Dendritic cell treated with granulocyte-macrophage colony-stimulating factor and Interleukin-4, amounts not matched to agents 40 ng/mL and 50 ng/mL, for 4 days (primary cell): ENCODE measurements around the gene CDH11.

Experiments used
- H3K27ac Mint-ChIP-seq: one replicate; pipeline ENCODE4 v1.8.0; 2022; ENCODE audit warnings: mild to moderate bottlenecking, mixed read lengths
- H3K27me3 Mint-ChIP-seq: one replicate; pipeline ENCODE4 v1.8.0; 2022; ENCODE audit warnings: mild to moderate bottlenecking, mixed read lengths
- H3K36me3 Mint-ChIP-seq: one replicate; pipeline ENCODE4 v1.8.0; 2022; ENCODE audit warnings: low read depth, mixed read lengths
- H3K4me1 Mint-ChIP-seq: one replicate; pipeline ENCODE4 v1.8.0; 2022; ENCODE audit warnings: low read depth, mixed read lengths
- H3K4me3 Mint-ChIP-seq: one replicate; pipeline ENCODE4 v1.8.0; 2022; ENCODE audit warnings: mild to moderate bottlenecking, moderate library complexity, mixed read lengths
- H3K9me3 Mint-ChIP-seq: one replicate; pipeline ENCODE4 v1.8.0; 2022; ENCODE audit warnings: mixed read lengths
- intact Hi-C: fragments of 100-400 bp; cut with micrococcal nuclease; formaldehyde crosslinking; loops from one replicate; pipeline ENCODE4 v1.15.0; 2022

The CDH11 gene

GRCh38 chr16:65054457-65054856, 67.4 kb downstream of the CDH11 start:
- no peaks in the 10 kb centered on the region for H3K27me3 Mint-ChIP-seq
- H3K4me1 Mint-ChIP-seq, result no peaks in the 10 kb centered on the region
- H3K27ac Mint-ChIP-seq, result no peak overlapping the region
- no peaks in the 10 kb centered on the region for H3K36me3 Mint-ChIP-seq
- H3K4me3 Mint-ChIP-seq, result no peak overlapping the region
- intact Hi-C loops, result no loop called here
- H3K9me3 Mint-ChIP-seq, result peaks cover 9% of the 10 kb centered on the region

DNA sequence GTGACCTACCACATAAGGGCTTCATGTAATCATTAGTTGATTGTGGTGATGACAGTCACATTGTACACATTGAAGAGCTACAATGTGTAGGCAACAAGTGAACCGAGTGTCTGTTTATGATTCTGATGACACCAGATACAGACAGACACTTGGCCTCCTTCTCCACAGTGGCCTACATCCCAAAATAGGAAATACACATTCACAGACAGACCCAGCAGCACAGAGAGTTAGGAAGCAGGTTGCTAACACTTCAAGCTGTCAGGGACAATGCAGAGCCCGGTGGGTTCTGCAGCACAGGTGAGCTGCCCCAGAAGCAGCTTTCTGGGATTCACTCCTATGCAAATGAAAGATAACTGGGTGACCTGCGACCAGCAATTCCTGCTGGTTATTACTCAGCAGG, 72.2 kb downstream of the CDH11 start:
- H3K27ac Mint-ChIP-seq, result no peak overlapping the region
- no peaks in the 10 kb centered on the region for H3K36me3 Mint-ChIP-seq
- intact Hi-C loops, result no loop called here
- peaks cover 9% of the 10 kb centered on the region for H3K9me3 Mint-ChIP-seq
- no peaks in the 10 kb centered on the region for H3K4me1 Mint-ChIP-seq
- no peaks in the 10 kb centered on the region for H3K27me3 Mint-ChIP-seq
- no peak overlapping the region for H3K4me3 Mint-ChIP-seq

GRCh38 chr16:65045961-65046360, 75.9 kb downstream of the CDH11 start:
- H3K4me1 Mint-ChIP-seq, result no peaks in the 10 kb centered on the region
- intact Hi-C loops, result no loop called here
- no peak overlapping the region for H3K27ac Mint-ChIP-seq
- H3K9me3 Mint-ChIP-seq, result no peaks in the 10 kb centered on the region
- H3K27me3 Mint-ChIP-seq, result no peaks in the 10 kb centered on the region
- no peak overlapping the region for H3K4me3 Mint-ChIP-seq
- H3K36me3 Mint-ChIP-seq, result no peaks in the 10 kb centered on the region

DNA sequence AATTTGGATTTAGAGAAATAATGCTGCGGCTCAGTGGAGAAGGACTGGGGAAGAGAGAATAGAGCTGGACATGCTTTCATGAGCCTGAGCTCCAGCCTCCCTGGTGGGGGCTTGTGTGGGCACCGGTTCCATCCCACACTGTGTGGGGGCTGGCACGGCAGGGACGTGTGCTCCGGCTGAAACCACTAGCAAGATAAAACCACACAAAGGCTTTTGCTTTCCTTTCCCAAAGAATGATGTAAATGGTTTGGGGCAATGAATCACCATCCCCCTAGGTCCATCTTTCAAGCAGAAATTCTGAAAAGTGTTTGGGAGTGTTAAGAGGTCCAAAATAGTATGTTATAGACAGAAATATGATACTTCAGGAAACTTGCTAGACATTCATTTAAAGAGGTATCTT, 77.0 kb downstream of the CDH11 start:
- Mint-ChIP-seq H3K27me3 (no peaks in the 10 kb centered on the region), H3K9me3 (no peaks in the 10 kb centered on the region), H3K36me3 (no peaks in the 10 kb centered on the region), H3K4me1 (no peaks in the 10 kb centered on the region), H3K4me3 (no peak overlapping the region), H3K27ac (no peak overlapping the region)
- intact Hi-C loops, result no loop called here

DNA sequence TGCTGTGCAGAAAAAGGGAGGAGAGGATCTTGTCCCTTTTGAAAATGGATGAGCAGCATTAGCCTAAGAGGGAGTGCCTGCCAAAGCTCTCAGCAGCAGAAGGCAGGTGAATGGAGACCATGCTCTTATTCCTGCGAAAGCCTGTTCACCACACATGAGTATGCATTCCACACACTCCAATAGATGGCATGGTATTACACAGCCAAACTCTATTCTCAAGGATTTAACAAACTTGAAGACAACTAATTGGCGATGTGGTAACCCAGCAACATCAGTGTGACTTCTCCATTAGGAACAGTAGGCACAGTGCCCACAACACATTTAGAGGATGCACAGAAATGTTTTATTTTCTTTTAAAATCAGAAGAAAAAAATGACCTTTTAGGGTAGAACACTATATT, 77.8 kb downstream of the CDH11 start:
- Mint-ChIP-seq H3K4me1 (no peaks in the 10 kb centered on the region), H3K27ac (no peak overlapping the region), H3K27me3 (no peaks in the 10 kb centered on the region), H3K36me3 (no peaks in the 10 kb centered on the region), H3K9me3 (no peaks in the 10 kb centered on the region), H3K4me3 (no peak overlapping the region)
- intact Hi-C loops, result no loop called here

DNA sequence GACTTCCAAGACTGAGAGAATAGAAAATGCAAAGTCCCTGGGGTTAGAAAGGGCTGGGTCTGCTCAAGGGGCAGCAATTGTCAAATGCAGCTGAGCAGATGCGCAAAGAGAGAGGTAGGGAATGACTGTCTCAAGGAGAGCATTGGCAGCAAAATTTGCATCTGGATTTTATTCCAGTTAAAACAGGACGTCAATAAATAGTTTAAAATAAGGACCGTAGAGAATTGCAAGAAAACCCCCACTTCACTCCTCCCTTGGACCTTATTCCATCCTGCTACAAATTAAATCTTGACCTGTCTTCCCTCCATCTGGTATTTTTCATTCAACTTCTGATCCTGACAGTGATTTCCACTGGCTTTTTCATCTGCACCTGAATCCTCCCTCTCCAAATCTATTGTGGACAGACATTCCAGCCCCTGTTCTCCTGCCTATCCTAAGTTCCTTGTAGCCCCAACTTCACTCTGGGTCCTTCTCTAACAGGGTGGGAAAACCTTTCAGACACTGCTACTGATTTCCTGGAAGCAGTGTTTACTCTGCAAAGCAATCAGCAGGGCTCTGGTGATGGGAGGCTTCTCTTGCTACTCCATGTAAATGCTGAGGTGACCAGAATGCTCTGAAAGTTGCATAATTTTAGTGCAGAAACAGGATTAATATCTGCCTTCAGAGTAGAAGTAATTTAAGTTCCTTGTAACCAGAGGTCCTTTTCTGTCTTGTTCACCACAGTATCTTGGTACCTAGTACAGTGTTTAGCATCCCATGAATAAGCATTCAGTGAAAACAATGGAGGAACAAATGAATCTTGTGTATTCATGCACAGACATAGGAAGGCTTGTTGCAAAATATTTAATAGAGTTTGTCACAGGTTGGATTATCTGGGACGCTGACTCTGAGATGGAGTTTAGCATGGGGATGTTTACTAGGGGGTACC, 79.2 kb downstream of the CDH11 start:
- Mint-ChIP-seq H3K4me1 (no peaks in the 10 kb centered on the region), H3K9me3 (no peaks in the 10 kb centered on the region), H3K27me3 (no peaks in the 10 kb centered on the region), H3K36me3 (no peaks in the 10 kb centered on the region), H3K27ac (no peak overlapping the region), H3K4me3 (no peak overlapping the region)
- intact Hi-C loops, result no loop called here

DNA sequence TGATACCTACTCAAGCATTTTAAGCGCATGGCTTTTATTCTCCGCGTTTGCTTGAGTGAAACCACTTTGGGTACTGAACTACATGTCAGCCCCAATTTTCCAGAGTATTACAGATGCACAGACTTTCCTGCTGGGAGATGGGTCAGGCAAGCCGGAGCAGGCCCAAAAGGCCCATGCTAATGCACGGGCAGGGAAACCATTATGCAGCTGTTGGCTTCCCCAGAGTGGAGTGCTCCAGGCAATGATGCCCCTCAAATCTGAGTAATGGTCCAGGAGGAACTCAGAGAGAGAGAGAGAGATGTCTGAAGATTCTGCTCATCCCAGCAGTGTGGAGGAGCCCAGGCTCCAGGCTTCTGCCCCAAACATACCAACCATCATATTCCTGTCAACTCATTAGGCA, 80.2 kb downstream of the CDH11 start:
- no peaks in the 10 kb centered on the region for H3K27me3 Mint-ChIP-seq
- no peak overlapping the region for H3K27ac Mint-ChIP-seq
- no peak overlapping the region for H3K4me3 Mint-ChIP-seq
- intact Hi-C loops, result no loop called here
- H3K9me3 Mint-ChIP-seq, result no peaks in the 10 kb centered on the region
- H3K4me1 Mint-ChIP-seq, result no peaks in the 10 kb centered on the region
- H3K36me3 Mint-ChIP-seq, result no peaks in the 10 kb centered on the region

GRCh38 chr16:65038100-65038499, 83.8 kb downstream of the CDH11 start:
- H3K9me3 Mint-ChIP-seq, result no peaks in the 10 kb centered on the region
- no peaks in the 10 kb centered on the region for H3K4me1 Mint-ChIP-seq
- H3K4me3 Mint-ChIP-seq, result no peak overlapping the region
- H3K27me3 Mint-ChIP-seq, result no peaks in the 10 kb centered on the region
- H3K36me3 Mint-ChIP-seq, result no peaks in the 10 kb centered on the region
- no peak overlapping the region for H3K27ac Mint-ChIP-seq
- intact Hi-C loops, result no loop called here

DNA sequence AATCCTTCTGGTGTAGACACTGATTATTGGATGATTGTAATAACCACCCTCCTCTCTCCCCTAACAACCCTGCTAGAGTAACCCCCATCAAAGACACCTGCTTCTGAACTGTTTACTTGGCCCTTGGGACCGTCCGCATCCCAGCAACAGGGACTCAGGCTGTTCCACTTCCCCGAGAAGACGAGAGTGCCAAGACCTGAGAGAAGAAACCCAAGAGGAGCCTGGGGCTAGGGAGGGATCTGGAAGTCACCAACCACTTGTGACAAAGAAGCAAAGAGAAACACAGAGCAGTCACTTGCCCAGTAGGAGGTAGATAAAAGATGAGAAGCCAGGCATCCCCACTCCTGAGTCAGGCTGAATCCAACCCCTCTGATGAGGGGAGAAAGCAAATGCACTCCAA, 84.3 kb downstream of the CDH11 start:
- intact Hi-C loops, result no loop called here

DNA sequence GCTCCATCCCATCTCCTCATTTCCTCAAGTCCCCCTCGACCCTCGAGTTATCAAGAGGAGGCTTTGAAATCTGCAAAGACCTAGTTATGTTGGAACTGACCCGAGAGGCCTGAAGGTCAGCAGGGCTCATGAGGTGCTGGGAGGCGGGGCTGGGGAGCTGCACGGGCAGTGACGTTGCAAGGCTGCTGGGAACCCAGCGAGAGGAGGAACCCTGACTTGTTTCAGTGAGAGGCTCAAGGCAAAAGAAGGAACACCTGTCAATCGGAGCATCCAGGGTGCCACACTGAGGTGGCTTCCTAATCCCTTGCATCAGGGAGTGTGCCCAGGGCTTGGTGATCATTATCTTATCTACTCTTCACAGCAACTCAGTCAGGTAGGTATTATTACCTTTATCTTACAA, 86.9 kb downstream of the CDH11 start:
- no peaks in the 10 kb centered on the region for H3K36me3 Mint-ChIP-seq
- intact Hi-C loops, result no loop called here
- H3K4me3 Mint-ChIP-seq, result no peak overlapping the region
- H3K27ac Mint-ChIP-seq, result no peak overlapping the region
- H3K27me3 Mint-ChIP-seq, result no peaks in the 10 kb centered on the region
- H3K4me1 Mint-ChIP-seq, result no peaks in the 10 kb centered on the region
- H3K9me3 Mint-ChIP-seq, result no peaks in the 10 kb centered on the region

More for the DNA sequence above, 84.3 kb downstream of the CDH11 start:
- Mint-ChIP-seq H3K27me3 (no peaks in the 10 kb centered on the region), H3K36me3 (no peaks in the 10 kb centered on the region), H3K27ac (no peak overlapping the region), H3K4me3 (no peak overlapping the region), H3K4me1 (no peaks in the 10 kb centered on the region), H3K9me3 (no peaks in the 10 kb centered on the region)

GRCh38 chr16:65032387-65032786, 89.5 kb downstream of the CDH11 start:
- Mint-ChIP-seq H3K9me3 (no peaks in the 10 kb centered on the region), H3K36me3 (no peaks in the 10 kb centered on the region), H3K27me3 (no peaks in the 10 kb centered on the region), H3K4me3 (no peak overlapping the region), H3K27ac (no peak overlapping the region), H3K4me1 (no peaks in the 10 kb centered on the region)
- intact Hi-C loops, result no loop called here

DNA sequence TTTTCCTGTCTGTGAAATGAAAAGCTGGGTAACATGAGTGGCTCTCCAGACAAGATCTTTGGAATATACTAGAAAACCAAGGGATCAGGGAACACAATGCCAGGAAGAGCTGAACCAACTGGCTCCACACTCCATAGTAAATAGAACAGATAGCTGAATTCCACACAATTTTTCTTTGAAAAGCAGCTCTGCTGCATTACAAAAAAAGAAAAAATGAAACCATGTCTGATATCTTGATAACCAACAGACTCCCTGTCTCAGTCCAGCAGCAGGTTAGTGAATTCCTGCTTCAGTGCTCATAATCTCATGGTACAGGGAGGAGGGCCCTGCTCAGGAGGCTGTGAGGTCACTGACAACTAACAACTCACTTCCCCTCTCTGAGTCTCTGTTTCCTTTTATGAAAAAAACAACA, 97.1 kb downstream of the CDH11 start:
- no peaks in the 10 kb centered on the region for H3K9me3 Mint-ChIP-seq

GRCh38 chr16:65023802-65024201, 98.1 kb downstream of the CDH11 start:
- H3K36me3 Mint-ChIP-seq, result no peaks in the 10 kb centered on the region
- no peak overlapping the region for H3K27ac Mint-ChIP-seq
- no peaks in the 10 kb centered on the region for H3K27me3 Mint-ChIP-seq
- intact Hi-C loops, result no loop called here
- H3K4me3 Mint-ChIP-seq, result no peak overlapping the region
- H3K4me1 Mint-ChIP-seq, result no peaks in the 10 kb centered on the region
- no peaks in the 10 kb centered on the region for H3K9me3 Mint-ChIP-seq

More for the DNA sequence above, 97.1 kb downstream of the CDH11 start:
- intact Hi-C loops, result no loop called here
- Mint-ChIP-seq H3K27ac (no peak overlapping the region), H3K36me3 (no peaks in the 10 kb centered on the region), H3K4me1 (no peaks in the 10 kb centered on the region), H3K4me3 (no peak overlapping the region), H3K27me3 (no peaks in the 10 kb centered on the region)

GRCh38 chr16:65021852-65022595, 99.8 kb downstream of the CDH11 start:
- no peak overlapping the region for H3K27ac Mint-ChIP-seq
- H3K36me3 Mint-ChIP-seq, result no peaks in the 10 kb centered on the region
- H3K27me3 Mint-ChIP-seq, result no peaks in the 10 kb centered on the region
- H3K9me3 Mint-ChIP-seq, result peaks cover 5% of the 10 kb centered on the region
- no peaks in the 10 kb centered on the region for H3K4me1 Mint-ChIP-seq
- no peak overlapping the region for H3K4me3 Mint-ChIP-seq
- intact Hi-C loops, result no loop called here
